Neural progenitor cell (in vitro differentiated cells): ENCODE data around the gene ATG9A. TPM values are rescaled to one million over a fixed set of nuclear protein-coding genes. Genes with fewer than 3 reads are reported as not detected.
A peak's percentile ranks its signal among the peaks of the same experiment; 100 is the strongest.

Experiments
- DNase-seq: peaks from one replicate; pipeline ENCODE4 v3.0.0-alpha.2; 2016; ENCODE audit warnings: low spot score
- H2AFZ ChIP-seq: fragments of 200-600 bp; sonication (generic); replicated peaks from 2 replicates; pipeline ENCODE4 v1.6.1; 2016; ENCODE audit warnings: antibody characterized with exemption
- H3F3A ChIP-seq: fragments of 200-600 bp; sonication (generic); 2 replicates; pipeline ENCODE4 v1.6.1; 2016; ENCODE audit warnings: antibody characterized with exemption, low read depth
- H3K27ac ChIP-seq: fragments of 200-600 bp; sonication (generic); 2 replicates; pipeline ENCODE4 v1.5.1; 2016; ENCODE audit warnings: mild to moderate bottlenecking
- H3K27me3 ChIP-seq: fragments of 200-600 bp; sonication (generic); 2 replicates; pipeline ENCODE4 v1.6.1; 2016; ENCODE audit warnings: mild to moderate bottlenecking, moderate library complexity
- H3K36me3 ChIP-seq: fragments of 200-600 bp; sonication (generic); 2 replicates; pipeline ENCODE4 v1.5.1; 2016
- H3K4me1 ChIP-seq: fragments of 200-600 bp; sonication (generic); 2 replicates; pipeline ENCODE4 v1.6.1; 2016; ENCODE audit warnings: mixed run types
- H3K4me2 ChIP-seq: fragments of 200-600 bp; sonication (generic); 2 replicates; pipeline ENCODE4 v1.6.1; 2016
- H3K4me3 ChIP-seq: fragments of 200-600 bp; sonication (generic); 2 replicates; pipeline ENCODE4 v1.5.1; 2016
- H3K79me2 ChIP-seq: fragments of 200-600 bp; sonication (generic); 2 replicates; pipeline ENCODE4 v1.6.1; 2016; ENCODE audit warnings: low read depth
- H3K9ac ChIP-seq: fragments of 200-600 bp; sonication (generic); 2 replicates; pipeline ENCODE4 v1.6.1; 2016
- H3K9me3 ChIP-seq: fragments of 200-600 bp; sonication (generic); 2 replicates; pipeline ENCODE4 v1.5.1; 2016; ENCODE audit warnings: low read depth
- H4K20me1 ChIP-seq: fragments of 200-600 bp; sonication (generic); 2 replicates; pipeline ENCODE4 v1.6.1; 2016; ENCODE audit warnings: low read depth
- H3K27ac Mint-ChIP-seq: 3 replicates; pipeline ENCODE4 v1.8.0; 2021; ENCODE audit warnings: mixed read lengths
- H3K27me3 Mint-ChIP-seq: 2 replicates; pipeline ENCODE4 v1.8.0; 2022; ENCODE audit warnings: low read depth, mild to moderate bottlenecking, inconsistent platforms, moderate library complexity, mixed read lengths; ENCODE audit not compliant: insufficient read depth
- H3K36me3 Mint-ChIP-seq: 3 replicates; pipeline ENCODE4 v1.8.0; 2021; ENCODE audit warnings: mixed read lengths
- H3K4me1 Mint-ChIP-seq: 3 replicates; pipeline ENCODE4 v1.8.0; 2021; ENCODE audit warnings: mixed read lengths
- H3K4me3 Mint-ChIP-seq: 3 replicates; pipeline ENCODE4 v1.8.0; 2021; ENCODE audit warnings: mild to moderate bottlenecking, moderate library complexity, mixed read lengths
- H3K9me3 Mint-ChIP-seq: 3 replicates; pipeline ENCODE4 v1.8.0; 2020; ENCODE audit warnings: mixed read lengths
- EZH2 ChIP-seq: fragments of 200-600 bp; sonication (generic); IDR thresholded peaks from 2 replicates; pipeline ENCODE4 v1.6.1; 2017; ENCODE audit warnings: antibody characterized with exemption, mild to moderate bottlenecking, moderate library complexity
- EZH2phosphoT487 ChIP-seq: fragments of 200-600 bp; sonication (generic); IDR thresholded peaks from 2 replicates; pipeline ENCODE4 v1.6.1; 2017; ENCODE audit warnings: antibody characterized with exemption
- total RNA-seq: library from RNA; depleted of rRNA; stranded (reverse); fragments of >200 nt; gene quantifications from 2 replicates; pipeline ENCODE4 v1.2.3, GENCODE V29; 2015; ENCODE audit warnings: low replicate concordance
- TF ChIP-seq, protein P1 (sequence below): fragments of 200-600 bp; sonication (generic); IDR thresholded peaks from 2 replicates; pipeline ENCODE4 v1.5.1; 2017; ENCODE audit warnings: antibody characterized with exemption, mild to moderate bottlenecking

Gene ATG9A
- 32.7 and 40.3 TPM in 2 replicates for total RNA-seq

- no peaks in the 10 kb centered on the region for H3K36me3 ChIP-seq
- H3K27me3 Mint-ChIP-seq = no peaks in the 10 kb centered on the region
- peak within 1 kb of the TSS; percentile 90 for H2AFZ ChIP-seq
- TF ChIP-seq EZH2phosphoT487 (peak; percentile 54), EZH2 (no peak)
- TF ChIP-seq, protein P1, sequence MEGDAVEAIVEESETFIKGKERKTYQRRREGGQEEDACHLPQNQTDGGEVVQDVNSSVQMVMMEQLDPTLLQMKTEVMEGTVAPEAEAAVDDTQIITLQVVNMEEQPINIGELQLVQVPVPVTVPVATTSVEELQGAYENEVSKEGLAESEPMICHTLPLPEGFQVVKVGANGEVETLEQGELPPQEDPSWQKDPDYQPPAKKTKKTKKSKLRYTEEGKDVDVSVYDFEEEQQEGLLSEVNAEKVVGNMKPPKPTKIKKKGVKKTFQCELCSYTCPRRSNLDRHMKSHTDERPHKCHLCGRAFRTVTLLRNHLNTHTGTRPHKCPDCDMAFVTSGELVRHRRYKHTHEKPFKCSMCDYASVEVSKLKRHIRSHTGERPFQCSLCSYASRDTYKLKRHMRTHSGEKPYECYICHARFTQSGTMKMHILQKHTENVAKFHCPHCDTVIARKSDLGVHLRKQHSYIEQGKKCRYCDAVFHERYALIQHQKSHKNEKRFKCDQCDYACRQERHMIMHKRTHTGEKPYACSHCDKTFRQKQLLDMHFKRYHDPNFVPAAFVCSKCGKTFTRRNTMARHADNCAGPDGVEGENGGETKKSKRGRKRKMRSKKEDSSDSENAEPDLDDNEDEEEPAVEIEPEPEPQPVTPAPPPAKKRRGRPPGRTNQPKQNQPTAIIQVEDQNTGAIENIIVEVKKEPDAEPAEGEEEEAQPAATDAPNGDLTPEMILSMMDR = no peak
- H3K4me1 Mint-ChIP-seq = peaks cover 26% of the 10 kb centered on the region
- H3K27ac Mint-ChIP-seq = peak within 1 kb of the TSS; percentile 59
- H3K4me2 ChIP-seq = peak within 1 kb of the TSS; percentile 95
- peaks cover 4% of the 10 kb centered on the region for H4K20me1 ChIP-seq
- H3K79me2 ChIP-seq = peaks cover 37% of the 10 kb centered on the region
- H3K9me3 ChIP-seq = no peaks in the 10 kb centered on the region
- peak; percentile 100 for DNase-seq
- peak within 1 kb of the TSS; percentile 76 for H3K4me3 ChIP-seq
- H3K9ac ChIP-seq = peak within 1 kb of the TSS; percentile 61
- peaks cover 20% of the 10 kb centered on the region for H3K36me3 Mint-ChIP-seq
- no peaks in the 10 kb centered on the region for H3K27me3 ChIP-seq
- H3K4me3 Mint-ChIP-seq = peak within 1 kb of the TSS; percentile 97
- H3K27ac ChIP-seq = peak within 1 kb of the TSS; percentile 32
- no peaks in the 10 kb centered on the region for H3K9me3 Mint-ChIP-seq
- peaks cover 12% of the 10 kb centered on the region for H3K4me1 ChIP-seq
- peaks cover 11% of the 10 kb centered on the region for H3F3A ChIP-seq
Observed at GRCh38 chr2:219229305-219230058, at the start of gene ATG9A, which contains the start of gene ANKZF1. Gene ATG9A (minus strand): TSS chr2:219229636. CDS start chr2:219228024, 1,612 bp downstream. Gene ANKZF1 (plus strand): TSS chr2:219229806. CDS start chr2:219230258, 452 bp downstream.

DNA sequence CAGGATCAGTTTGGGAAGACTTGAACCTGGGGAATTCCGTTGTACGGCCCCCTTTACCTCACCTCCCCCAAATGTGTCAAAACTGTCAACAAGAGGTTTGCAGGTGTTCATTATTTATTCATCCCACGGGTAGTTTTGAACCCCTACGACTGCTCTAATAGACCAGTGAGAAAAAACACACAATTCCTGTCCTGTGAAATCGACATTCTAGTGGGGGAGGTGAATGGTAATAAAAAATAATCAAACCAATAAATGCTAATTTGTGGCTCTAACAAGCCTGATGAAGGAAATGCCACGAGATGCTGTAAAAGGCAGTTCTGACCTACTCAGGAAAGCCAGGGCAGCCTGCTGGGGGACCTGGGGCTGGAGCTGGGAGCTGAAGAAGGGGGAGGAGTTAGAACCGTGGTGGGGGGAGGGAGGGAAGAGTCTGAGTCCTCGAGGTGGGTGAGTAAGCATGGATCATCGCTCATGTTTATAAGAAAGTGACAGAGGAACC is 49.3 kb upstream of the ATG9A start:
- peaks cover 5% of the 10 kb centered on the region for H3K27me3 ChIP-seq
- H3F3A ChIP-seq = peaks cover 13% of the 10 kb centered on the region
- H3K9ac ChIP-seq = no peak overlapping the region
- no peaks in the 10 kb centered on the region for H3K79me2 ChIP-seq
- H3K4me3 Mint-ChIP-seq = peak overlapping the region; percentile 87
- H3K4me2 ChIP-seq = peak overlapping the region; percentile 79
- peaks cover 5% of the 10 kb centered on the region for H3K36me3 Mint-ChIP-seq
- H3K27ac Mint-ChIP-seq = no peak overlapping the region
- H3K4me1 Mint-ChIP-seq = peaks cover 36% of the 10 kb centered on the region
- no peaks in the 10 kb centered on the region for H3K9me3 ChIP-seq
- peaks cover 11% of the 10 kb centered on the region for H3K27me3 Mint-ChIP-seq
- no peaks in the 10 kb centered on the region for H3K9me3 Mint-ChIP-seq
- peak overlapping the region; percentile 65 for H2AFZ ChIP-seq
- H3K4me1 ChIP-seq = peaks cover 15% of the 10 kb centered on the region
- no peak overlapping the region for H3K27ac ChIP-seq
- TF ChIP-seq EZH2phosphoT487 (no peak), EZH2 (no peak)
- TF ChIP-seq, protein P1 = no peak
- no peaks in the 10 kb centered on the region for H3K36me3 ChIP-seq
- no peak for DNase-seq
- no peaks in the 10 kb centered on the region for H4K20me1 ChIP-seq
- peak overlapping the region; percentile 59 for H3K4me3 ChIP-seq

GRCh38 chr2:219277703-219278654 is 48.5 kb upstream of the ATG9A start:
- Mint-ChIP-seq H3K27ac (no peak overlapping the region), H3K9me3 (no peaks in the 10 kb centered on the region), H3K36me3 (peaks cover 4% of the 10 kb centered on the region), H3K27me3 (peaks cover 15% of the 10 kb centered on the region), H3K4me3 (peak overlapping the region; percentile 87), H3K4me1 (peaks cover 36% of the 10 kb centered on the region)
- Histone ChIP-seq H3K79me2 (no peaks in the 10 kb centered on the region), H3K9ac (no peak overlapping the region), H3K9me3 (no peaks in the 10 kb centered on the region), H3K4me2 (peak overlapping the region; percentile 79), H3K27me3 (peaks cover 7% of the 10 kb centered on the region), H3K4me3 (peak overlapping the region; percentile 12), H4K20me1 (no peaks in the 10 kb centered on the region), H3K36me3 (no peaks in the 10 kb centered on the region), H3K4me1 (peaks cover 15% of the 10 kb centered on the region), H2AFZ (peak overlapping the region; percentile 54), H3F3A (peaks cover 13% of the 10 kb centered on the region), H3K27ac (no peak overlapping the region)
- TF ChIP-seq EZH2 (peak; percentile 55), EZH2phosphoT487 (no peak)
- TF ChIP-seq, protein P1 = peak; percentile 94
- DNase-seq = peak; percentile 83
